KMS-11 (cell line): ENCODE results near the gene PRDX4.

Experiments
- H2AFZ ChIP-seq: fragments of 200-600 bp; sonication (generic); 2 replicates; pipeline ENCODE4 v1.6.1; 2016; ENCODE audit warnings: antibody characterized with exemption, mixed run types, low read depth
- H3K27ac ChIP-seq: fragments of 200-600 bp; sonication (generic); 2 replicates; pipeline ENCODE4 v1.6.1; 2016; ENCODE audit warnings: mild to moderate bottlenecking, mixed run types
- H3K27me3 ChIP-seq: fragments of 200-600 bp; sonication (generic); 2 replicates; pipeline ENCODE4 v1.6.1; 2017; ENCODE audit warnings: mild to moderate bottlenecking, low read depth, mixed run types, moderate library complexity; ENCODE audit not compliant: insufficient read depth
- H3K36me3 ChIP-seq: fragments of 200-600 bp; sonication (generic); 2 replicates; pipeline ENCODE4 v1.6.1; 2017; ENCODE audit warnings: mild to moderate bottlenecking, mixed run types; ENCODE audit not compliant: insufficient read depth
- H3K4me1 ChIP-seq: fragments of 200-600 bp; sonication (generic); 2 replicates; pipeline ENCODE4 v1.6.1; 2016; ENCODE audit warnings: mild to moderate bottlenecking, low read depth, mixed run types; ENCODE audit not compliant: poor library complexity, severe bottlenecking
- H3K4me2 ChIP-seq: fragments of 200-600 bp; sonication (generic); 2 replicates; pipeline ENCODE4 v1.7.0; 2016; ENCODE audit warnings: mild to moderate bottlenecking, mixed run types
- H3K4me3 ChIP-seq: fragments of 200-600 bp; sonication (generic); IDR thresholded peaks from 2 replicates; pipeline ENCODE4 v1.6.1; 2017; ENCODE audit warnings: low read depth, low read length, mixed read lengths; ENCODE audit not compliant: insufficient read depth
- H3K79me2 ChIP-seq: fragments of 200-600 bp; sonication (generic); 2 replicates; pipeline ENCODE4 v1.6.1; 2016; ENCODE audit warnings: low read depth, mixed run types; ENCODE audit not compliant: insufficient read depth
- H3K9ac ChIP-seq: fragments of 200-600 bp; sonication (generic); 2 replicates; pipeline ENCODE4 v1.6.1; 2016; ENCODE audit warnings: mild to moderate bottlenecking, mixed run types
- H4K20me1 ChIP-seq: fragments of 200-600 bp; sonication (generic); 2 replicates; pipeline ENCODE4 v1.6.1; 2016; ENCODE audit warnings: mild to moderate bottlenecking, mixed run types; ENCODE audit not compliant: insufficient read depth
- CTCF ChIP-seq: fragments of 200-600 bp; sonication (generic); conservative IDR thresholded peaks from 2 replicates; pipeline ENCODE4 v1.6.1; 2017; ENCODE audit warnings: low read depth, mild to moderate bottlenecking, antibody characterized with exemption, low read length, moderate library complexity, mixed read lengths

PRDX4 gene

GRCh38 chrX:23667239-23668177 lies at the start of gene PRDX4:
TSS of gene PRDX4 (plus strand) at chrX:23667493. CDS start at chrX:23667571, 78 bp downstream.
- Histone ChIP-seq H2AFZ (peak within 1 kb of the TSS; percentile 69), H3K4me1 (peaks cover 30% of the 10 kb centered on the region), H3K36me3 (no peaks in the 10 kb centered on the region)

GRCh38 chrX:23621621-23622265 lies 45.5 kb upstream of the PRDX4 start:
- no peaks in the 10 kb centered on the region for H4K20me1 ChIP-seq
- TF ChIP-seq CTCF = no peak
- no peaks in the 10 kb centered on the region for H3K79me2 ChIP-seq
- H3K27me3 ChIP-seq = no peaks in the 10 kb centered on the region
- H3K4me2 ChIP-seq = no peak overlapping the region
- H3K4me3 ChIP-seq = no peak overlapping the region
- H3K36me3 ChIP-seq = no peaks in the 10 kb centered on the region
- no peaks in the 10 kb centered on the region for H3K4me1 ChIP-seq
- no peak overlapping the region for H3K9ac ChIP-seq
- no peak overlapping the region for H3K27ac ChIP-seq
- no peak overlapping the region for H2AFZ ChIP-seq

More at GRCh38 chrX:23667239-23668177, at the start of gene PRDX4:
- H3K4me3 ChIP-seq = no peak within 1 kb of the TSS
- peak within 1 kb of the TSS; percentile 88 for H3K27ac ChIP-seq
- peak within 1 kb of the TSS; percentile 84 for H3K4me2 ChIP-seq
- TF ChIP-seq CTCF = no peak
- no peaks in the 10 kb centered on the region for H4K20me1 ChIP-seq
- H3K9ac ChIP-seq = peak within 1 kb of the TSS; percentile 89
- no peaks in the 10 kb centered on the region for H3K27me3 ChIP-seq
- peaks cover 33% of the 10 kb centered on the region; the same call in 1 of the 2 replicates for H3K79me2 ChIP-seq

- Histone ChIP-seq H3K4me2 (no peak overlapping the region), H3K79me2 (no peaks in the 10 kb centered on the region), H3K36me3 (no peaks in the 10 kb centered on the region), H3K9ac (no peak overlapping the region), H2AFZ (no peak overlapping the region), H3K27me3 (no peaks in the 10 kb centered on the region), H3K4me3 (no peak overlapping the region), H4K20me1 (no peaks in the 10 kb centered on the region), H3K4me1 (no peaks in the 10 kb centered on the region), H3K27ac (no peak overlapping the region)
- no peak for TF ChIP-seq CTCF
Observed at GRCh38 chrX:23623797-23624196, 43.5 kb upstream of the PRDX4 start.

GRCh38 chrX:23626651-23627050 lies 40.6 kb upstream of the PRDX4 start:
- Histone ChIP-seq H3K79me2 (no peaks in the 10 kb centered on the region), H2AFZ (no peak overlapping the region), H4K20me1 (no peaks in the 10 kb centered on the region), H3K4me1 (no peaks in the 10 kb centered on the region), H3K27me3 (no peaks in the 10 kb centered on the region), H3K4me3 (no peak overlapping the region), H3K27ac (no peak overlapping the region), H3K4me2 (no peak overlapping the region), H3K9ac (no peak overlapping the region), H3K36me3 (no peaks in the 10 kb centered on the region)
- TF ChIP-seq CTCF = no peak
